Endothelial cell of umbilical vein (primary cell): ENCODE results near the gene ARPC1A. TPM values are rescaled to one million over a fixed set of nuclear protein-coding genes. Genes with fewer than 3 reads are reported as not detected.
A peak's percentile ranks its signal among the peaks of the same experiment; 100 is the strongest.

Experiments used
- Bru-seq: library from RNA; stranded (reverse); fragments of 400-500 nt; gene quantifications from one replicate; lab custom pipeline; 2021; lab: Mats Ljungman, UMichigan
- BruChase-seq, 2 experiments: library from RNA; stranded (reverse); fragments of 400-500 nt; gene quantifications; one replicate each; lab custom pipeline; 2021; lab: Mats Ljungman, UMichigan
- BruUV-seq: library from RNA; stranded (reverse); fragments of 400-500 nt; replicated peaks from 2 replicates; lab custom pipeline; 2021; lab: Mats Ljungman, UMichigan
- CTCF ChIA-PET: fragments of 300-600, 350-600 bp; sonication (Branson Sonifier 250); formaldehyde crosslinking; loops from one replicate; lab custom pipeline; 2021; ENCODE audit warnings: antibody characterized with exemption, inconsistent platforms; lab: Charles Lee
- POLR2A ChIA-PET: fragments of 300-600, 350-600 bp; sonication (Branson Sonifier 250); formaldehyde crosslinking; loops from one replicate; lab custom pipeline; 2021; ENCODE audit warnings: antibody characterized with exemption, inconsistent platforms; lab: Charles Lee
- DNase-seq: peaks from one replicate; pipeline ENCODE4 v3.0.0-alpha.2; 2011; ENCODE audit warnings: low read depth, low spot score
- FAIRE-seq: peaks from 2 replicates; lab custom pipeline; 2011; peaks lifted over from hg19 to GRCh38; lab: Jason Lieb, UNC
- H2AFZ ChIP-seq: 2 replicates; pipeline ENCODE4 v1.6.0; 2012; ENCODE audit warnings: low read depth, low read length, control low read depth, inconsistent platforms
- H3K27ac ChIP-seq: 2 replicates; pipeline ENCODE4 v1.5.1; 2011; ENCODE audit warnings: low read depth, mild to moderate bottlenecking, control low read depth, low read length, moderate library complexity; ENCODE audit not compliant: insufficient read depth
- H3K27me3 ChIP-seq, 2 experiments: 2 replicates each; pipeline versions ENCODE4 v1.6.0 to v1.6.1; 2011; ENCODE audit warnings: low read length in 2 of 2, mixed read lengths in 1 of 2; ENCODE audit not compliant: control insufficient read depth in 2 of 2, insufficient read depth in 2 of 2
- H3K36me3 ChIP-seq, 2 experiments: 2 replicates in 1 of 2; 3 replicates in 1 of 2; pipeline ENCODE4 v1.5.1; 2011; ENCODE audit warnings: low read length in 2 of 2, mild to moderate bottlenecking in 1 of 2, moderate library complexity in 1 of 2; ENCODE audit not compliant: control insufficient read depth in 2 of 2, insufficient read depth in 2 of 2; ENCODE audit errors: extremely low read depth in 1 of 2
- H3K4me1 ChIP-seq: 3 replicates; pipeline ENCODE4 v1.5.1; 2011; ENCODE audit warnings: mild to moderate bottlenecking, low read length; ENCODE audit not compliant: control insufficient read depth, insufficient read depth; ENCODE audit errors: extremely low read depth
- H3K4me2 ChIP-seq: 2 replicates; pipeline ENCODE4 v1.6.1; 2011; ENCODE audit warnings: low read length, control low read depth, mixed read lengths; ENCODE audit not compliant: insufficient read depth
- H3K4me3 ChIP-seq, 3 experiments: fragments of 200-600 bp in 1 of 3; sonication (generic), shearing (Covaris generic) in 1 of 3; replicated peaks in 1 of 3; 2 replicates each; pipeline ENCODE4 v1.5.1; 2011 to 2016; ENCODE audit warnings: control low read depth in 3 of 3, low read length in 3 of 3, mild to moderate bottlenecking in 2 of 3, inconsistent platforms in 1 of 3, low read depth in 1 of 3, moderate library complexity in 1 of 3; ENCODE audit not compliant: insufficient read depth in 1 of 3
- H3K79me2 ChIP-seq: 2 replicates; pipeline ENCODE4 v1.6.0; 2012; ENCODE audit warnings: low read length, inconsistent platforms; ENCODE audit not compliant: control insufficient read depth, insufficient read depth
- H3K9ac ChIP-seq: replicated peaks from 2 replicates; pipeline ENCODE3; 2011; ENCODE audit warnings: low read length, control low read depth; ENCODE audit not compliant: insufficient read depth; ENCODE audit errors: extremely low read depth
- H3K9me1 ChIP-seq: replicated peaks from 3 replicates; pipeline ENCODE4 v1.6.0; 2011; ENCODE audit warnings: mild to moderate bottlenecking, low read length; ENCODE audit not compliant: control insufficient read depth, insufficient read depth; ENCODE audit errors: extremely low read depth
- H3K9me3 ChIP-seq: replicated peaks from 2 replicates; pipeline ENCODE4 v1.5.1; 2012; ENCODE audit warnings: low read length, inconsistent platforms; ENCODE audit not compliant: control insufficient read depth, insufficient read depth
- H4K20me1 ChIP-seq: replicated peaks from 2 replicates; pipeline ENCODE3; 2011; ENCODE audit warnings: mild to moderate bottlenecking, low read length; ENCODE audit not compliant: control insufficient read depth, insufficient read depth; ENCODE audit errors: extremely low read depth
- EZH2 ChIP-seq: IDR thresholded peaks from 2 replicates; pipeline ENCODE4 v1.6.1; 2012; ENCODE audit warnings: borderline replicate concordance, low read depth, mild to moderate bottlenecking, moderate library complexity, low read length, inconsistent platforms; ENCODE audit not compliant: severe bottlenecking
- FOS ChIP-seq: IDR thresholded peaks from 2 replicates; pipeline ENCODE4 v1.6.1; 2011; ENCODE audit warnings: mild to moderate bottlenecking, low read length, moderate library complexity, borderline replicate concordance; ENCODE audit not compliant: insufficient read depth
- GATA2 ChIP-seq: IDR thresholded peaks from 2 replicates; pipeline ENCODE4 v1.7.0; 2011; ENCODE audit warnings: low read depth, mild to moderate bottlenecking, moderate library complexity, mixed read lengths, low read length; ENCODE audit not compliant: insufficient read length, insufficient read depth
- JUN ChIP-seq: IDR thresholded peaks from 2 replicates; pipeline ENCODE4 v1.6.1; 2011; ENCODE audit warnings: borderline replicate concordance, low read depth; ENCODE audit not compliant: insufficient read length, insufficient read depth
- MYC ChIP-seq: IDR thresholded peaks from one replicate; pipeline ENCODE4 v1.6.1; 2011; ENCODE audit warnings: mild to moderate bottlenecking, low read depth, low read length
- POLR2A ChIP-seq: IDR thresholded peaks from 2 replicates; pipeline ENCODE4 v1.6.1; 2012; ENCODE audit warnings: low read depth, mild to moderate bottlenecking, control low read depth, low read length
- POLR2AphosphoS5 ChIP-seq: IDR thresholded peaks from 2 replicates; pipeline ENCODE4 v1.6.1; 2012; ENCODE audit warnings: low read depth, mild to moderate bottlenecking, control low read depth, low read length, moderate library complexity; ENCODE audit not compliant: insufficient read depth
- dilution Hi-C: fragments of 300-500 bp; cut with MboI; formaldehyde crosslinking; loops from one replicate; pipeline ENCODE4 v1.15.0; 2019; ENCODE audit warnings: low sequenced_read_pairs; ENCODE audit not compliant: extremely low pct_ligation_motif_present
- intact Hi-C: fragments of 100-400 bp; cut with micrococcal nuclease; formaldehyde crosslinking; loops from one replicate; pipeline ENCODE4 v1.10.0; 2022
- long read RNA-seq: library from polyadenylated mRNA; stranded (forward); transcript quantifications from one replicate; pipeline ENCODE4 v2.0.0, GENCODE V29; 2021
- polyA minus RNA-seq, 3 experiments: library from RNA; depleted of rRNA, polyadenylated mRNA; stranded (reverse); fragments of >200 nt; gene quantifications; 1 replicate in 1 of 3; 2 replicates in 2 of 3; pipeline ENCODE4 v1.2.3, GENCODE V29; 2011
- polyA plus RNA-seq, 4 experiments: library from polyadenylated mRNA; depleted of rRNA in 3 of 4; stranded (reverse) in 3 of 4; unstranded in 1 of 4; fragments of >200 nt; gene quantifications; 2 replicates each; pipeline versions ENCODE4 v1.2.1 to v1.2.3, GENCODE V29; 2011 to 2012; ENCODE audit warnings: missing spikeins in 1 of 4
- total RNA-seq: library from RNA; stranded (reverse); gene quantifications from 2 replicates; pipeline ENCODE4 v1.2.3, GENCODE V29; 2021
- TF ChIP-seq, protein P1 (sequence below), 2 donors: IDR thresholded peaks; 1 replicate in 1 of 2; 2 replicates in 1 of 2; pipeline ENCODE4 v1.5.1; 2011; ENCODE audit warnings: low read length in 2 of 2, mild to moderate bottlenecking in 2 of 2, moderate library complexity in 2 of 2, control low read depth in 1 of 2, inconsistent platforms in 1 of 2, low read depth in 1 of 2; ENCODE audit not compliant: insufficient read depth in 1 of 2; ENCODE audit errors: extremely low read depth in 1 of 2
- TF ChIP-seq, protein P2 (sequence below): IDR thresholded peaks from 2 replicates; pipeline ENCODE4 v1.6.1; 2011; ENCODE audit not compliant: insufficient read depth, insufficient read length

The ARPC1A gene
- 243 TPM in 2 replicates for total RNA-seq
- 171 and 200 TPM in 2 replicates for polyA plus RNA-seq
- polyA plus RNA-seq (2011; cell fraction: cytosol; rRNA removed), result 228 and 253 TPM in 2 replicates
- polyA plus RNA-seq (2011; cell fraction: nucleus; rRNA removed), result 93.3 and 93.9 TPM in 2 replicates
- polyA plus RNA-seq (2012), result 183 and 257 TPM in 2 replicates
- 164 and 173 TPM in 2 replicates for polyA minus RNA-seq
- polyA minus RNA-seq (2011; cell fraction: cytosol; rRNA and poly(A)+ RNA removed), result 60.8 TPM
- polyA minus RNA-seq (2011; cell fraction: nucleus; rRNA and poly(A)+ RNA removed), result 45.1 and 49.6 TPM in 2 replicates
- percentile 92 among the genes with signal in this experiment for Bru-seq, nascent RNA
- BruChase-seq, experiment 1, labeled RNA remaining after a 6-hour chase, result percentile 100 among the genes with signal in this experiment
- BruChase-seq, experiment 2, labeled RNA remaining after a 2-hour chase, result percentile 98 among the genes with signal in this experiment
- long read RNA-seq, transcript ARPC1A-201 (10 exons, 1,565 nt), result major isoform, 486 of 576 reads
- long read RNA-seq, partial matches to known transcripts, result 58 of 576 reads
- long read RNA-seq, other reads (novel, unspliced or antisense), result 32 of 576 reads

DNA sequence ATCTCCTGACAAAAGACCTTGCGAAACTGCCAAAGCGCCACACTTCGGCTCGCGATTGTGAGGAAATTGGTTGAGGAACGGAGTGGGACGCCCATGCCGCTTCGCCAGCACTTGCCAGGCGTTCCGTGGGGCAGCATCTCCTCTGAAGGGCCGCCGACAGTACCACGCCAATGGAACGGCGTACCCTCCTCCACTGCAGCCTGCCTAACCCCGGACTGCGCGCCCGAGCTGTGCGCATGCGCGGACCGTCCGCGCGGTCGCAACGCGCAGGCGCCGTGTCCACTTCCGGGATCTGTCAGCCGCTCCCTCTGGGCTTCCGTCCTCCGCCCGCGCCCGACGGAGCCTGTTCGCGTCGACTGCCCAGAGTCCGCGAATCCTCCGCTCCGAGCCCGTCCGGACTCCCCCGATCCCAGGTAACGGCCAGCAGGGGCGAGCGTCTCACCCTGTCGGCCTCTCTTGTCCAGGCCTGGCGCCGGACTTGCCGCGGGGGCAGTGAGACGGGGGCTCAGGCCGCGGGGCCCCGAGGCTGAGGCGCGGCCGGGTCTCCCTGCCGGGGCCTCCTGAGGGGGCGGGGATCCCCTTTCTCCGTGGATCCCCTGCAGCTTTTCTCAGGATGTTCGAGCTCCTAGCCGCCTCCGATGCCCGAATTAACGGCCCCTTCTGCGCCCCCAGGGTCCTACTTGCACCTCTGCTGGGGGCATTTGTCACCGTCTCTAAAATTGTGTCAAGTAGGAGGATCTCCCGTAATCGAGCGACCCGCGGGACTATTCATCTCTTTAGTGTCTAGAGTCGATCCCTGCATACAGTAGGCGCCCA, at the start of gene ARPC1A:
ARPC1A (plus strand) TSS at position 307 of the 816 bp plus-strand sequence. CDS start 7,456 bp downstream, outside the sequence.
- Histone ChIP-seq H3K27ac (peak within 1 kb of the TSS; percentile 76), H3K4me1 (peaks cover 42% of the 10 kb centered on the region), H3K79me2 (peaks cover 40% of the 10 kb centered on the region), H3K9ac (peak within 1 kb of the TSS; percentile 98), H3K4me3 (peak within 1 kb of the TSS; percentile 84 to 99 (median 94)), H2AFZ (peak within 1 kb of the TSS; percentile 85), H3K9me3 (no peaks in the 10 kb centered on the region), H3K36me3 (no peaks in the 10 kb centered on the region), H3K27me3 (no peaks in the 10 kb centered on the region), H4K20me1 (no peaks in the 10 kb centered on the region), H3K4me2 (peak within 1 kb of the TSS; percentile 97), H3K9me1 (no peaks in the 10 kb centered on the region)
- dilution Hi-C loops (no loop called here), intact Hi-C loops (loop anchor here (2.0 to 5.0 kb wide), 2 partner anchors 183 to 1078 kb away; no protein-coding TSS in a partner anchor)
- TF ChIP-seq FOS (no peak), POLR2A (peak; percentile 98), EZH2 (no peak), JUN (no peak), MYC (peak; percentile 89), POLR2AphosphoS5 (peak; percentile 88), GATA2 (no peak)
- TF ChIP-seq, protein P1, sequence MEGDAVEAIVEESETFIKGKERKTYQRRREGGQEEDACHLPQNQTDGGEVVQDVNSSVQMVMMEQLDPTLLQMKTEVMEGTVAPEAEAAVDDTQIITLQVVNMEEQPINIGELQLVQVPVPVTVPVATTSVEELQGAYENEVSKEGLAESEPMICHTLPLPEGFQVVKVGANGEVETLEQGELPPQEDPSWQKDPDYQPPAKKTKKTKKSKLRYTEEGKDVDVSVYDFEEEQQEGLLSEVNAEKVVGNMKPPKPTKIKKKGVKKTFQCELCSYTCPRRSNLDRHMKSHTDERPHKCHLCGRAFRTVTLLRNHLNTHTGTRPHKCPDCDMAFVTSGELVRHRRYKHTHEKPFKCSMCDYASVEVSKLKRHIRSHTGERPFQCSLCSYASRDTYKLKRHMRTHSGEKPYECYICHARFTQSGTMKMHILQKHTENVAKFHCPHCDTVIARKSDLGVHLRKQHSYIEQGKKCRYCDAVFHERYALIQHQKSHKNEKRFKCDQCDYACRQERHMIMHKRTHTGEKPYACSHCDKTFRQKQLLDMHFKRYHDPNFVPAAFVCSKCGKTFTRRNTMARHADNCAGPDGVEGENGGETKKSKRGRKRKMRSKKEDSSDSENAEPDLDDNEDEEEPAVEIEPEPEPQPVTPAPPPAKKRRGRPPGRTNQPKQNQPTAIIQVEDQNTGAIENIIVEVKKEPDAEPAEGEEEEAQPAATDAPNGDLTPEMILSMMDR (IDR thresholded peaks at IDR 0.05; ENCODE audit: extremely low read depth in 1 of 2, insufficient read depth in 1 of 2, low read depth in 1 of 2, low read length in 2 of 2), result peak; percentile 15 to 41
- TF ChIP-seq, protein P2, sequence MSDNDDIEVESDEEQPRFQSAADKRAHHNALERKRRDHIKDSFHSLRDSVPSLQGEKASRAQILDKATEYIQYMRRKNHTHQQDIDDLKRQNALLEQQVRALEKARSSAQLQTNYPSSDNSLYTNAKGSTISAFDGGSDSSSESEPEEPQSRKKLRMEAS, result no peak
- DNase-seq (peak; percentile 97), FAIRE-seq (peak; percentile 91)
- ChIA-PET POLR2A (interaction anchor here (0.9 kb wide), 1 partner anchor 296 kb away, joined by 4 read pairs; no protein-coding TSS in a partner anchor), CTCF (interaction anchor here (1.1 to 2.3 kb wide), 2 partner anchors 285 to 296 kb away, joined by 3 to 13 read pairs; no protein-coding TSS in a partner anchor)
- BruUV-seq, result TSS peak; percentile 41
